ENCODE data around the gene CCDC91.

Gene CCDC91

DNA sequence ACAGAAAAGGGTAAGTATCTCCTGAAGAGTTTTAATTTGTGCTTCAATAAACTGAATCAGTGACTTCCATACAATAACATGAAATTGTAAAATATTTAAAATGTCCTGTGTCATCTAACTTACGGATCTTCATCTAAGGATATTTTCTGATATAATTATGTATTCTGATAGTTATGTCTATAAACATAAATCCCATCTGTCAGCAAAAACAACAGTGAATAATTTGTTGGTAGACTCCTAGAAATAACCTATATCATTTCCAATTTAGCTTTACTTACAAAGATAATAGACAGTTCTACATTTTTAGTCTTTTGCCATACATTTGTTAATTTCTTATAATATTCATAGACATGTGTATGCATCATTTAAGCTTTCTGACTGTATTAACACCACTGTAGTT lies 293.9 kb downstream of the CCDC91 start:
- no peak for DNase-seq (ENCODE audit: low read depth)
- no peak overlapping the region for H3K4me3 ChIP-seq (ENCODE audit: control insufficient read depth, low read depth, low read length)
- TF ChIP-seq, protein P1, sequence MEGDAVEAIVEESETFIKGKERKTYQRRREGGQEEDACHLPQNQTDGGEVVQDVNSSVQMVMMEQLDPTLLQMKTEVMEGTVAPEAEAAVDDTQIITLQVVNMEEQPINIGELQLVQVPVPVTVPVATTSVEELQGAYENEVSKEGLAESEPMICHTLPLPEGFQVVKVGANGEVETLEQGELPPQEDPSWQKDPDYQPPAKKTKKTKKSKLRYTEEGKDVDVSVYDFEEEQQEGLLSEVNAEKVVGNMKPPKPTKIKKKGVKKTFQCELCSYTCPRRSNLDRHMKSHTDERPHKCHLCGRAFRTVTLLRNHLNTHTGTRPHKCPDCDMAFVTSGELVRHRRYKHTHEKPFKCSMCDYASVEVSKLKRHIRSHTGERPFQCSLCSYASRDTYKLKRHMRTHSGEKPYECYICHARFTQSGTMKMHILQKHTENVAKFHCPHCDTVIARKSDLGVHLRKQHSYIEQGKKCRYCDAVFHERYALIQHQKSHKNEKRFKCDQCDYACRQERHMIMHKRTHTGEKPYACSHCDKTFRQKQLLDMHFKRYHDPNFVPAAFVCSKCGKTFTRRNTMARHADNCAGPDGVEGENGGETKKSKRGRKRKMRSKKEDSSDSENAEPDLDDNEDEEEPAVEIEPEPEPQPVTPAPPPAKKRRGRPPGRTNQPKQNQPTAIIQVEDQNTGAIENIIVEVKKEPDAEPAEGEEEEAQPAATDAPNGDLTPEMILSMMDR (conservative IDR thresholded peaks at IDR 0.05; ENCODE audit: control insufficient read depth, insufficient read depth, low read depth, low read length), result no peak

DNA sequence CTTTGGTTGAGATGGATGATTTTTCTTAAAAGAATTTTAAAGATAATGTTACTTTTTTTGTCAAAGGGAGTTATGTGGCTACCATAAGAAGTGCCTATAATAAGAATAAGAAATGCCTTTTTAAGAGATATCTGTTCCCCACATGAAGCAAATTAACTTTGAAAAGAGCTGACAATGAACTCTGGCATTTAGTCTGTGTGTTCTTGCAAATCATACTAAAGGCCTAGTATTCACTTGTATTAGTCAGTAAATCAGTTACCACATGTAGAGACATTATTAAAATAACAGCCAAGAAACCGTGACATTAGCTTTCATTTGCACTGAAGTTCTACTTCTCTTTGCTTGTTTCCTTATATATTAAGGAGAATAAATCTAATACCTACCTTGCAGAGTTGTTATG lies 296.3 kb downstream of the CCDC91 start:
- DNase-seq (ENCODE audit: low read depth), result peak; percentile 15
- TF ChIP-seq, protein P1 (conservative IDR thresholded peaks at IDR 0.05; ENCODE audit: control insufficient read depth, insufficient read depth, low read depth, low read length), result no peak
- H3K4me3 ChIP-seq (ENCODE audit: control insufficient read depth, low read depth, low read length), result no peak overlapping the region

- TF ChIP-seq, protein P1 (conservative IDR thresholded peaks at IDR 0.05; ENCODE audit: control insufficient read depth, insufficient read depth, low read depth, low read length), result no peak
- DNase-seq (ENCODE audit: low read depth), result peak; percentile 74
- H3K4me3 ChIP-seq (ENCODE audit: control insufficient read depth, low read depth, low read length), result no peak overlapping the region
Observed at GRCh38 chr12:28489246-28489645, 299.0 kb downstream of the CCDC91 start.

DNA sequence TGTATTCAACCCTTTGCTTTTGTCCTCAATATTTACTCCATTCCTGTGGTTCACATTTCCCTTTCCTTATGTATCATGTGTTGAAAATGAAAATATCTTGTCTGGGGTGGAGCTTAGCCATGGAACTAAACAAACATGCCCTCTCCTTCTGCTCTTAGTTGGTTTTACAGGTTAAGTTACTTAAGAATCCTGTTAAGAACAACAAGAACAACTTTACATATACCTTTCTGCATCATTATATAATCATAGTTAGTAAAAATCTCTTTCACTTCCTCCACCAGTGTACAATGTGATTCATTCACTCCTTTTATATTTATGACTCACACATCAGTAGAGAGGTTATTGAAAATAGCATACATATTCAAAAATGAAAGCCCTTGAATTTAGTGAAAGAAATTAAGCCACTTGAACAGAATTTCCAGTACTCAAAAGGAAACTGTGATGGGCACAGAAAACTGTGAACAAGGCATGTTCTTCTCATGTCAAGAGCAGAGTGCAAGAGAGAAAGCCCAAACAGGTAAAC lies 307.7 kb downstream of the CCDC91 start:
- H3K4me3 ChIP-seq (ENCODE audit: control insufficient read depth, low read depth, low read length), result no peak overlapping the region
- TF ChIP-seq, protein P1 (conservative IDR thresholded peaks at IDR 0.05; ENCODE audit: control insufficient read depth, insufficient read depth, low read depth, low read length), result no peak
- DNase-seq (ENCODE audit: low read depth), result peak; percentile 35

DNA sequence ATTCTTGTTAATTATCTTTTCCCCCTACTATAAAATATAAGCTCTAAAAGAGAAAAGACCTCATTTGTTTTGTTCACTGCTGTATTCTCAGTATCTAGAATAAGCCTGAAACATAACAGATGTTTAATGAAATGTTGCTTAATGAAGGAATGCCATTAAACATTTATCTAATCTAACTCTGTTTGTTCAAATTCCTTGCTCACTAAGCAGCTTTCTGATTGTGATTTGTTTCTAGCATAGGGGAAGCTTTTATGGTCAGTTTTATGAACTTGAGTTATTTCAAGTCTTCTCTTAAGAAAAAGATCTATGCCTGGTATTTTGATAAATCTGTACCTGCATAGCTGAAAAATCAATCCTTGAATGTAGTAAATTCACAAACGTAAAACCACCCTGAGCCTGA lies 308.6 kb downstream of the CCDC91 start:
- H3K4me3 ChIP-seq (ENCODE audit: control insufficient read depth, low read depth, low read length), result no peak overlapping the region
- no peak for DNase-seq (ENCODE audit: low read depth)
- TF ChIP-seq, protein P1 (conservative IDR thresholded peaks at IDR 0.05; ENCODE audit: control insufficient read depth, insufficient read depth, low read depth, low read length), result no peak

GRCh38 chr12:28500373-28501024 lies 310.2 kb downstream of the CCDC91 start:
- peak; percentile 28 for DNase-seq (ENCODE audit: low read depth)
- no peak overlapping the region for H3K4me3 ChIP-seq (ENCODE audit: control insufficient read depth, low read depth, low read length)
- TF ChIP-seq, protein P1 (conservative IDR thresholded peaks at IDR 0.05; ENCODE audit: control insufficient read depth, insufficient read depth, low read depth, low read length), result no peak
